Measurements from ENCODE around the gene PADI2. TPM values are rescaled to one million over a fixed set of nuclear protein-coding genes. Genes with fewer than 3 reads are reported as not detected.
"Not testable (repeated sequence)": the region's sequence is repeated elsewhere in the genome, so short reads cannot be mapped to it uniquely, and the experiment has no call there.

Gene PADI2
- total and polyA plus RNA-seq, 4 experiments from 2014 or later = 0.14 TPM; not detected in 3

DNA sequence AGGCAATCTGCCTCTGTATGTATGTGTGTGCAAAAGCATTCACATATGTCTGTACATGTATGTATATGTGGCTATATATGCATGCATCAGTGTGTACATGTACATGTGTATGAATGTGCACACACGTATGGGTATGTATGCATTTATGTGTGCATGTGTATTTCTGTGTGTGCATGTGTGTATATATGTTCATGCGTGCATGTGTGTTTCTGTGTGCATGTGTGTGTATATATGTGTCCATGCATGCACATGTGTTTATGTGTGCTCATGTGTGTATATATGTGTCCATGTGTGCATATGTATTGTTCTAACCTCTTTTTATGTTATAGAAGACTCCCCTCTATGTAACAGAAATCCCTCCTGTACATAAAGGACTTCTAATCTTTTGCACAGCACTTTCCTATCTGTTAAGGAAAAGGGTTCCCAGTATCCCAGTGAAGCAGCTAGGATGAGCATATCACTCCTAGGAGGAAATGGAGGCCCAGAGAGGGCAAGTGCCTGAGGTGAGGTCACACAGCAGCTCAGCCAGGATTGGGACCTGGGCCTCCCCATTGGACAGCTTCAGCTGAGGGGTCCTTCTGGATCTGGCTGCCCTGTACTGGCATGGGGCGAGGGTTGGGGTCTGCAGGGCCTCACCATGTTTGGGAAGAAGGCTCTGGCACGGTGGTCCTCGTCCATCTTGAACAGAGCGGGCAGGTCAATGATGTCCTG lies 49.6 kb downstream of the PADI2 start:
- H3K27ac Mint-ChIP-seq = no peak overlapping the region
- no peak overlapping the region for H3K4me3 ChIP-seq (ENCODE audit: low read length in 2 of 2)
- no peak overlapping the region for H3K4me3 Mint-ChIP-seq
- peaks cover 4% of the 10 kb centered on the region for H3K27me3 ChIP-seq (ENCODE audit: insufficient read depth, low read length)
- POLR2A ChIA-PET (ENCODE audit: partially characterized antibody) = no interaction called here
- no peak overlapping the region for H3K27ac ChIP-seq (ENCODE audit: low read depth, low read length)
- peaks cover 0 to 2% (median 0%) of the 10 kb centered on the region in 4 donors for H3K4me1 Mint-ChIP-seq
- intact Hi-C loops (cut with micrococcal nuclease) = no loop called here
- H3K36me3 ChIP-seq (ENCODE audit: insufficient read depth, low read length) = no peaks in the 10 kb centered on the region
- CTCF ChIA-PET (ENCODE audit: partially characterized antibody) = no interaction called here
- H3K27me3 Mint-ChIP-seq = peaks cover 0 to 3% of the 10 kb centered on the region in 2 donors
- no peaks in the 10 kb centered on the region for H3K4me1 ChIP-seq (ENCODE audit: insufficient read depth, low read length)
- no peak for DNase-seq
- H3K9me3 Mint-ChIP-seq = peaks cover 0 to 6% (median 3%) of the 10 kb centered on the region in 8 donors
- peaks cover 0 to 3% of the 10 kb centered on the region in 2 donors for H3K9me3 ChIP-seq (ENCODE audit: control insufficient read depth in 1 of 2, low read length in 2 of 2)
- peaks cover 0 to under 1% of the 10 kb centered on the region in 2 donors for H3K36me3 Mint-ChIP-seq

DNA sequence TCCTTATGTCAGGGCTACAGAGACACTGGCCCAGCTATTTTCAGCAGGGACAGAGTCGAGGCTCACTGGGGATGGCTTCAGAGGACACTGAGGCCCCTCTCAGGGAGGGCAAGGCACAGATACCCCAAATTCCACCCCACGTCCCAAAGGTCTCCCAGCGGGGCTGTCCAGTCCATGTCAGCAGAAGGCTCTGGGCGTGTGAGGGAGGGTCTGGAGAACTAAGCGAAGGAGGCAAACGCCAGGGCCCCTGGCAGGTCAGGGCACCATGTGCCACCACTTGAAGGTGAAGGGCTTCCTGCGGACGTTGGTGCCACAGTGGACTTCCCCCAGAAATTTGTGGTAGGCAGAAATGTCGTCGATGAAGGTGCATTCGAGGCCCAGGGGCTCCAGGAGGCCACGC lies 50.5 kb downstream of the PADI2 start:
- CTCF ChIA-PET (ENCODE audit: partially characterized antibody) = no interaction called here
- Mint-ChIP-seq H3K4me3 (no peak overlapping the region), H3K27me3 (peaks cover 0 to 3% of the 10 kb centered on the region in 2 donors), H3K36me3 (peaks cover 0 to 2% of the 10 kb centered on the region in 2 donors), H3K9me3 (peaks cover 0 to 10% (median 3%) of the 10 kb centered on the region in 8 donors), H3K27ac (no peak overlapping the region), H3K4me1 (peaks cover 0 to 1% (median 0%) of the 10 kb centered on the region in 4 donors)
- intact Hi-C loops (cut with micrococcal nuclease) = no loop called here
- POLR2A ChIA-PET (ENCODE audit: partially characterized antibody) = no interaction called here
- Histone ChIP-seq H3K27me3 (ENCODE audit: insufficient read depth, low read length) (peaks cover 4% of the 10 kb centered on the region), H3K4me3 (ENCODE audit: low read length in 2 of 2) (no peak overlapping the region), H3K27ac (ENCODE audit: low read depth, low read length) (no peak overlapping the region), H3K4me1 (ENCODE audit: insufficient read depth, low read length) (no peaks in the 10 kb centered on the region), H3K36me3 (ENCODE audit: insufficient read depth, low read length) (no peaks in the 10 kb centered on the region), H3K9me3 (ENCODE audit: control insufficient read depth in 1 of 2, low read length in 2 of 2) (peaks cover 0 to 3% of the 10 kb centered on the region in 2 donors)
- DNase-seq = no peak

DNA sequence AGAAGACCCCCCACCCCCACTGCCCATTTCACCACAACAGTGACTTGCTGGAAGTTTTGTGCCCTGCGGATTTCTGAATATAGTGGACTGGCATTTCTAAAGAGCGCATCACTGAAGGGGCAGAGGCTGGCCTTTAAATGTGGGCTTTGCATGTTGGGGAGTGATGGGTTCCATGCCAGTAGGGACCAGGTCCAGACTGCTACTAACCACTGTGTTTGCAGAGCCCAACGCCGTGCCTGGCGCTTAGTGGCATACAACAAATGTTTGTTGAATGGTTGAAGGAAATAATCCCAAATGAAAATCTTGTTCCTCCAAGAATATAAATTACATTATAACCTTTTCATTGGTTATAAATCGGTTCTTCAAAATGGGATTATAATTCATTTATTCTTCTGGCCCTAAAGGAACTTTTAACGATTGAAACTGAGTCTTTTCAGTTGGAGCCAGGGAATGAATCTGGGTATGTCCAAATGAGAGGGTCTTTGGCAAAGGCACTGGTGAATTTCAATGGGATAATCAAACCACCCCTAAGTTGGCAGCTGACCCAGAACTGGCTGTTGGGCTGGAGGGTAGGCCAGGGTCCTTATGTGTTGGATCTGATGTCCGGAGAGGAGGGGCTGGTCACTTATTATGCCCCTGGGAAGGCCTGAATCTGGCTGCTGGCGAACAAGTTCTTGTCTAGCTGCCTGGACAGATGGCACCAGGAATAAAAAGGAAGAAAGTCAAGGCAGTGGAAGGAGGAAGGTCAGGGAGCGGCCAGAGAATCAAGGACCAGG lies 51.6 kb downstream of the PADI2 start:
- peaks cover 0 to 10% (median 3%) of the 10 kb centered on the region in 8 donors for H3K9me3 Mint-ChIP-seq
- H3K27me3 Mint-ChIP-seq = peaks cover 0 to 3% of the 10 kb centered on the region in 2 donors
- peaks cover 0 to 3% of the 10 kb centered on the region in 2 donors for H3K9me3 ChIP-seq (ENCODE audit: control insufficient read depth in 1 of 2, low read length in 2 of 2)
- H3K36me3 Mint-ChIP-seq = peaks cover 0 to 2% of the 10 kb centered on the region in 2 donors
- H3K4me3 ChIP-seq (ENCODE audit: low read length in 2 of 2) = no peak overlapping the region
- H3K27ac ChIP-seq (ENCODE audit: low read depth, low read length) = no peak overlapping the region
- ChIA-PET CTCF (ENCODE audit: partially characterized antibody) (no interaction called here), POLR2A (ENCODE audit: partially characterized antibody) (no interaction called here)
- H3K27ac Mint-ChIP-seq = no peak overlapping the region
- peaks cover 4% of the 10 kb centered on the region for H3K27me3 ChIP-seq (ENCODE audit: insufficient read depth, low read length)
- no peaks in the 10 kb centered on the region for H3K4me1 Mint-ChIP-seq
- DNase-seq = no peak
- no peaks in the 10 kb centered on the region for H3K4me1 ChIP-seq (ENCODE audit: insufficient read depth, low read length)
- intact Hi-C loops (cut with micrococcal nuclease) = no loop called here
- H3K36me3 ChIP-seq (ENCODE audit: insufficient read depth, low read length) = no peaks in the 10 kb centered on the region
- H3K4me3 Mint-ChIP-seq = no peak overlapping the region

- Histone ChIP-seq H3K36me3 (ENCODE audit: insufficient read depth, low read length) (no peaks in the 10 kb centered on the region), H3K27ac (ENCODE audit: low read depth, low read length) (no peak overlapping the region), H3K9me3 (ENCODE audit: control insufficient read depth in 1 of 2, low read length in 2 of 2) (peaks cover 0 to 3% of the 10 kb centered on the region in 2 donors), H3K4me3 (ENCODE audit: low read length in 2 of 2) (no peak overlapping the region), H3K4me1 (ENCODE audit: insufficient read depth, low read length) (no peaks in the 10 kb centered on the region), H3K27me3 (ENCODE audit: insufficient read depth, low read length) (peaks cover 4% of the 10 kb centered on the region)
- POLR2A ChIA-PET (ENCODE audit: partially characterized antibody) = no interaction called here
- CTCF ChIA-PET (ENCODE audit: partially characterized antibody) = no interaction called here
- peaks cover 0 to 3% of the 10 kb centered on the region in 2 donors for H3K27me3 Mint-ChIP-seq
- no peak for DNase-seq
- H3K4me1 Mint-ChIP-seq = no peaks in the 10 kb centered on the region
- no peak overlapping the region for H3K4me3 Mint-ChIP-seq
- peaks cover 0 to 2% of the 10 kb centered on the region in 2 donors for H3K36me3 Mint-ChIP-seq
- H3K9me3 Mint-ChIP-seq = peaks cover 0 to 10% (median 3%) of the 10 kb centered on the region in 8 donors
- intact Hi-C loops (cut with micrococcal nuclease) = no loop called here
- no peak overlapping the region for H3K27ac Mint-ChIP-seq
Measured at GRCh38 chr1:17067069-17067426, 52.2 kb downstream of the PADI2 start.

DNA sequence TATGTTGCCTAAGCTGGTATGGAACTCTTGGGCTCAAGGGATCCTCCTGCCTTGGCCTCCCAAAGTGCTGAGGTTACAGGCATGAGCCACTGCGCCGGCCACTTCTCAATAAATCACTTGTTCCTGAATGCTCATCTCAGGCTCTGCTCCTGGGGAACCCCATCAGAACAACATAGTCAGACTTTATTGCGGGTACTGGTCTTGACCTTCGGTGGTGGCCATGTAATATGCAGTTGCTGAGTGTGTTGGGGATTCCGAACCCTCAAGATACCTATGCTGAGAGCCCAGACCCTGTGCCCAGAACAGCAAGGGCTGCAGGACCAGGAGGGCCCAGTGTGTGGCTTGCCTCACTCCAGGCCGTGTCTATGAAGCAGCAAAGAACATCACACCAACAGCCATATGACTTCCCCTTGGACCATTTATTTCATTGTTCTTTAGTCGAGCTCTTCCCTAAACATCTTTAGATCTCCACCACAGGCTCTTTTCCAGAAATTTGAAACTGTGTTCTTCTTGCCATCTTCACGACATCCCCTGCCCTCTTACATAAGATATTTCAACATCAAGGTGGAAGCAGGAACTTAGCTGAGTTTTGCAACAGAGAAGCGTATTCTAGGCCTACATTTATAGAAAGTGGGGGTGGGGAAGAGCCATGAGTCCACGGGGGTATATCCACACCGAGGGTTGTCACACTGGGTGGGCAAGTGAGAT lies 52.7 kb downstream of the PADI2 start:
- peaks cover 3 to 4% of the 10 kb centered on the region in 2 donors for H3K27me3 Mint-ChIP-seq
- H3K9me3 ChIP-seq (ENCODE audit: control insufficient read depth in 1 of 2, low read length in 2 of 2) = peaks cover 0 to 3% of the 10 kb centered on the region in 2 donors
- no peak overlapping the region for H3K4me3 Mint-ChIP-seq
- H3K36me3 Mint-ChIP-seq = peaks cover 0 to 2% of the 10 kb centered on the region in 2 donors
- H3K27ac Mint-ChIP-seq = no peak overlapping the region
- H3K4me1 ChIP-seq (ENCODE audit: insufficient read depth, low read length) = no peaks in the 10 kb centered on the region
- no peaks in the 10 kb centered on the region for H3K36me3 ChIP-seq (ENCODE audit: insufficient read depth, low read length)
- intact Hi-C loops (cut with micrococcal nuclease) = no loop called here
- no peaks in the 10 kb centered on the region for H3K4me1 Mint-ChIP-seq
- CTCF ChIA-PET (ENCODE audit: partially characterized antibody) = no interaction called here
- peaks cover 0 to 10% (median 3%) of the 10 kb centered on the region in 8 donors for H3K9me3 Mint-ChIP-seq
- H3K27ac ChIP-seq (ENCODE audit: low read depth, low read length) = no peak overlapping the region
- POLR2A ChIA-PET (ENCODE audit: partially characterized antibody) = no interaction called here
- H3K27me3 ChIP-seq (ENCODE audit: insufficient read depth, low read length) = peaks cover 4% of the 10 kb centered on the region
- no peak for DNase-seq
- no peak overlapping the region for H3K4me3 ChIP-seq (ENCODE audit: low read length in 2 of 2)

GRCh38 chr1:17065666-17066065 lies 53.6 kb downstream of the PADI2 start:
- H3K4me3 Mint-ChIP-seq = no peak overlapping the region
- H3K4me3 ChIP-seq (ENCODE audit: low read length in 2 of 2) = no peak overlapping the region
- no peak overlapping the region for H3K27ac ChIP-seq (ENCODE audit: low read depth, low read length)
- DNase-seq = no peak
- H3K9me3 Mint-ChIP-seq = peaks cover 0 to 10% (median 3%) of the 10 kb centered on the region in 8 donors
- no peaks in the 10 kb centered on the region for H3K4me1 Mint-ChIP-seq
- H3K27ac Mint-ChIP-seq = no peak overlapping the region
- peaks cover 0 to 2% of the 10 kb centered on the region in 2 donors for H3K36me3 Mint-ChIP-seq
- H3K9me3 ChIP-seq (ENCODE audit: control insufficient read depth in 1 of 2, low read length in 2 of 2) = peaks cover 0 to 3% of the 10 kb centered on the region in 2 donors
- no peaks in the 10 kb centered on the region for H3K36me3 ChIP-seq (ENCODE audit: insufficient read depth, low read length)
- no peaks in the 10 kb centered on the region for H3K4me1 ChIP-seq (ENCODE audit: insufficient read depth, low read length)
- intact Hi-C loops (cut with micrococcal nuclease) = no loop called here
- CTCF ChIA-PET (ENCODE audit: partially characterized antibody) = no interaction called here
- H3K27me3 ChIP-seq (ENCODE audit: insufficient read depth, low read length) = peaks cover 4% of the 10 kb centered on the region
- H3K27me3 Mint-ChIP-seq = peaks cover 3 to 4% of the 10 kb centered on the region in 2 donors
- POLR2A ChIA-PET (ENCODE audit: partially characterized antibody) = no interaction called here

GRCh38 chr1:17062751-17063150 lies 56.5 kb downstream of the PADI2 start:
- POLR2A ChIA-PET (ENCODE audit: partially characterized antibody); H3K27me3 ChIP-seq (ENCODE audit: insufficient read depth, low read length); H3K4me3 ChIP-seq (ENCODE audit: low read length in 2 of 2); H3K4me3 Mint-ChIP-seq; H3K9me3 ChIP-seq (ENCODE audit: control insufficient read depth in 1 of 2, low read length in 2 of 2); H3K27ac ChIP-seq (ENCODE audit: low read depth, low read length); H3K27me3 Mint-ChIP-seq; intact Hi-C loops (cut with micrococcal nuclease); H3K36me3 Mint-ChIP-seq; DNase-seq; H3K27ac Mint-ChIP-seq; H3K4me1 ChIP-seq (ENCODE audit: insufficient read depth, low read length); H3K36me3 ChIP-seq (ENCODE audit: insufficient read depth, low read length); H3K4me1 Mint-ChIP-seq: not testable (repeated sequence)
- peaks cover 0 to 10% (median 3%) of the 10 kb centered on the region in 8 donors for H3K9me3 Mint-ChIP-seq
- CTCF ChIA-PET (ENCODE audit: partially characterized antibody) = interaction anchor here (1.0 kb wide), 1 partner anchor 12 kb away, joined by 3 read pairs; no protein-coding TSS in a partner anchor
